ENCODE measurements around the gene EXOC8.
"Not testable (repeated sequence)": the region's sequence is repeated elsewhere in the genome, so short reads cannot be mapped to it uniquely, and the experiment has no call there.

EXOC8 gene

GRCh38 chr1:231359113-231359512 is 21.5 kb upstream of the EXOC8 start:
- ATAC-seq, result no peak
- Mint-ChIP-seq H3K4me3 (no peak overlapping the region), H3K27ac (no peak overlapping the region), H3K9me3 (no peaks in the 10 kb centered on the region), H3K4me1 (peaks cover 7% of the 10 kb centered on the region), H3K36me3 (peaks cover 61% of the 10 kb centered on the region)
- DNase-seq (ENCODE audit: low spot score in 2 of 2), result no peak

GRCh38 chr1:231357831-231358354 is 20.2 kb upstream of the EXOC8 start:
- peaks cover 7% of the 10 kb centered on the region for H3K4me1 Mint-ChIP-seq
- DNase-seq (ENCODE audit: low spot score in 2 of 2) (no peak), ATAC-seq (peak; percentile 85)
- peaks cover 59% of the 10 kb centered on the region for H3K36me3 Mint-ChIP-seq
- no peak overlapping the region for H3K27ac Mint-ChIP-seq
- no peak overlapping the region for H3K4me3 Mint-ChIP-seq
- no peaks in the 10 kb centered on the region for H3K9me3 Mint-ChIP-seq

GRCh38 chr1:231357187-231357772 is 19.6 kb upstream of the EXOC8 start:
- H3K36me3 Mint-ChIP-seq, result peaks cover 59% of the 10 kb centered on the region
- H3K4me3 Mint-ChIP-seq, result no peak overlapping the region
- H3K4me1 Mint-ChIP-seq, result peaks cover 7% of the 10 kb centered on the region
- H3K9me3 Mint-ChIP-seq, result no peaks in the 10 kb centered on the region
- ATAC-seq (no peak), DNase-seq (ENCODE audit: low spot score in 2 of 2) (no peak)
- H3K27ac Mint-ChIP-seq, result no peak overlapping the region

GRCh38 chr1:231355171-231355570 is 17.5 kb upstream of the EXOC8 start:
- H3K4me3 Mint-ChIP-seq, result no peak overlapping the region
- H3K27ac Mint-ChIP-seq, result no peak overlapping the region
- no peak for ATAC-seq

GRCh38 chr1:231354330-231355020 is 16.8 kb upstream of the EXOC8 start:
- no peak overlapping the region for H3K27ac Mint-ChIP-seq
- DNase-seq (ENCODE audit: low spot score in 2 of 2), result no peak
- no peak for ATAC-seq
- peaks cover 65% of the 10 kb centered on the region for H3K36me3 Mint-ChIP-seq
- H3K9me3 Mint-ChIP-seq, result no peaks in the 10 kb centered on the region
- H3K4me1 Mint-ChIP-seq, result peaks cover 7% of the 10 kb centered on the region
- H3K4me3 Mint-ChIP-seq, result no peak overlapping the region

More at GRCh38 chr1:231355171-231355570, 17.5 kb upstream of the EXOC8 start:
- Mint-ChIP-seq H3K9me3 (no peaks in the 10 kb centered on the region), H3K36me3 (peaks cover 65% of the 10 kb centered on the region), H3K4me1 (peaks cover 7% of the 10 kb centered on the region)
- DNase-seq (ENCODE audit: low spot score in 2 of 2), result no peak

GRCh38 chr1:231353086-231353485 is 15.4 kb upstream of the EXOC8 start:
- Mint-ChIP-seq H3K36me3 (peaks cover 67% of the 10 kb centered on the region), H3K27ac (peak overlapping the region; percentile 53), H3K4me1 (peaks cover 7% of the 10 kb centered on the region), H3K4me3 (no peak overlapping the region), H3K9me3 (no peaks in the 10 kb centered on the region)
- no peak for DNase-seq (ENCODE audit: low spot score in 2 of 2)
- ATAC-seq, result no peak

GRCh38 chr1:231351816-231352215 is 14.2 kb upstream of the EXOC8 start:
- peaks cover 7% of the 10 kb centered on the region for H3K4me1 Mint-ChIP-seq
- DNase-seq (ENCODE audit: low spot score in 2 of 2) (no peak), ATAC-seq (no peak)
- no peaks in the 10 kb centered on the region for H3K9me3 Mint-ChIP-seq
- no peak overlapping the region for H3K4me3 Mint-ChIP-seq
- H3K27ac Mint-ChIP-seq, result peak overlapping the region; percentile 48
- peaks cover 79% of the 10 kb centered on the region for H3K36me3 Mint-ChIP-seq

- not testable (repeated sequence) for H3K9me3 Mint-ChIP-seq; H3K27ac Mint-ChIP-seq; ATAC-seq; DNase-seq (ENCODE audit: low spot score in 2 of 2); H3K4me3 Mint-ChIP-seq; H3K4me1 Mint-ChIP-seq
- H3K36me3 Mint-ChIP-seq, result peaks cover 99% of the 10 kb centered on the region
These were observed 11.2 kb upstream of the EXOC8 start for GRCh38 chr1:231348856-231349255.

- ATAC-seq, result no peak
- no peak for DNase-seq (ENCODE audit: low spot score in 2 of 2)
- H3K4me1 Mint-ChIP-seq, result peaks cover 7% of the 10 kb centered on the region
- H3K9me3 Mint-ChIP-seq, result no peaks in the 10 kb centered on the region
- H3K4me3 Mint-ChIP-seq, result no peak overlapping the region
- H3K36me3 Mint-ChIP-seq, result peaks cover 100% of the 10 kb centered on the region
- no peak overlapping the region for H3K27ac Mint-ChIP-seq
These were observed 10.8 kb upstream of the EXOC8 start for GRCh38 chr1:231348442-231348841.

GRCh38 chr1:231347961-231348360 is 10.3 kb upstream of the EXOC8 start:
- peaks cover 96% of the 10 kb centered on the region for H3K36me3 Mint-ChIP-seq
- ATAC-seq, result no peak
- H3K4me3 Mint-ChIP-seq, result no peak overlapping the region
- no peak for DNase-seq (ENCODE audit: low spot score in 2 of 2)
- H3K4me1 Mint-ChIP-seq, result peaks cover 7% of the 10 kb centered on the region
- H3K9me3 Mint-ChIP-seq, result no peaks in the 10 kb centered on the region
- no peak overlapping the region for H3K27ac Mint-ChIP-seq

- H3K9me3 Mint-ChIP-seq, result no peaks in the 10 kb centered on the region
- no peak for DNase-seq (ENCODE audit: low spot score in 2 of 2)
- peaks cover 49% of the 10 kb centered on the region for H3K4me1 Mint-ChIP-seq
- no peak overlapping the region for H3K4me3 Mint-ChIP-seq
- ATAC-seq, result no peak
- H3K36me3 Mint-ChIP-seq, result peaks cover 62% of the 10 kb centered on the region
- no peak overlapping the region for H3K27ac Mint-ChIP-seq
These were observed 2.8 kb upstream of the EXOC8 start for GRCh38 chr1:231340328-231341013.

- H3K36me3 Mint-ChIP-seq, result peaks cover 62% of the 10 kb centered on the region
- H3K9me3 Mint-ChIP-seq, result no peaks in the 10 kb centered on the region
- H3K4me1 Mint-ChIP-seq, result peaks cover 43% of the 10 kb centered on the region
- peak within 1 kb of the TSS; percentile 98 for H3K4me3 Mint-ChIP-seq
- DNase-seq (ENCODE audit: low spot score in 2 of 2) (no peak), ATAC-seq (peak; percentile 86)
- H3K27ac Mint-ChIP-seq, result peak within 1 kb of the TSS; percentile 100
These were observed 847 bp upstream of the EXOC8 start, which contains the start of gene SPRTN for GRCh38 chr1:231338270-231339128. Gene SPRTN (plus strand): TSS chr1:231338293. CDS start chr1:231338384, 91 bp downstream.

GRCh38 chr1:231337043-231337471 is 595 bp downstream of the EXOC8 start:
- peak; percentile 2 for ATAC-seq
- H3K4me1 Mint-ChIP-seq, result peaks cover 43% of the 10 kb centered on the region

GRCh38 chr1:231335663-231336602 is 1.7 kb downstream of the EXOC8 start:
- ATAC-seq (no peak), DNase-seq (ENCODE audit: low spot score in 2 of 2) (no peak)
- Mint-ChIP-seq H3K27ac (peak overlapping the region; percentile 100), H3K4me1 (peaks cover 50% of the 10 kb centered on the region), H3K9me3 (no peaks in the 10 kb centered on the region), H3K36me3 (peaks cover 73% of the 10 kb centered on the region), H3K4me3 (peak overlapping the region; percentile 98)

More at GRCh38 chr1:231337043-231337471, 595 bp downstream of the EXOC8 start:
- H3K36me3 Mint-ChIP-seq, result peaks cover 73% of the 10 kb centered on the region
- no peaks in the 10 kb centered on the region for H3K9me3 Mint-ChIP-seq
- DNase-seq (ENCODE audit: low spot score in 2 of 2), result no peak
- peak overlapping the region; percentile 100 for H3K27ac Mint-ChIP-seq
- H3K4me3 Mint-ChIP-seq, result peak overlapping the region; percentile 98
